ENCODE measurements around the gene MIGA1.
A peak's percentile ranks its signal among the peaks of the same experiment; 100 is the strongest.
"Not testable (repeated sequence)": the region's sequence is repeated elsewhere in the genome, so short reads cannot be mapped to it uniquely, and the experiment has no call there.

Gene MIGA1

GRCh38 chr1:77779529-77780281, at the start of gene MIGA1:
Gene MIGA1, plus strand, starts transcription at chr1:77779649. Its CDS starts 3,604 bp downstream, at chr1:77783253.
- DNase-seq, result peak; percentile 88

GRCh38 chr1:77732090-77732489, 47.4 kb upstream of the MIGA1 start:
- no peak for DNase-seq

- no peak for DNase-seq
Observed at GRCh38 chr1:77739235-77739634, 40.2 kb upstream of the MIGA1 start.

GRCh38 chr1:77741316-77741715, 38.1 kb upstream of the MIGA1 start:
- no peak for DNase-seq

- DNase-seq, result no peak
Observed at GRCh38 chr1:77742011-77742555, 37.4 kb upstream of the MIGA1 start.

GRCh38 chr1:77744576-77744975, 34.9 kb upstream of the MIGA1 start:
- DNase-seq, result no peak

- not testable (repeated sequence) for DNase-seq
Observed at GRCh38 chr1:77749489-77749888, 30.0 kb upstream of the MIGA1 start.

GRCh38 chr1:77756052-77756754, 23.2 kb upstream of the MIGA1 start:
- no peak for DNase-seq

GRCh38 chr1:77757066-77757584, 22.3 kb upstream of the MIGA1 start:
- DNase-seq, result no peak

- DNase-seq, result no peak
Observed at GRCh38 chr1:77757603-77758002, 21.8 kb upstream of the MIGA1 start.

- peak; percentile 92 for DNase-seq
Observed at GRCh38 chr1:77759071-77760028, 20.1 kb upstream of the MIGA1 start, which contains the start of gene USP33. Gene USP33, minus strand, starts transcription at chr1:77759852. Its CDS starts 18,155 bp downstream, at chr1:77741697.

GRCh38 chr1:77762072-77762476, 17.4 kb upstream of the MIGA1 start:
- no peak for DNase-seq

GRCh38 chr1:77768006-77768405, 11.4 kb upstream of the MIGA1 start:
- no peak for DNase-seq

GRCh38 chr1:77776007-77776700, 3.3 kb upstream of the MIGA1 start:
- DNase-seq, result no peak

- no peak for DNase-seq
Observed at GRCh38 chr1:77781683-77782082, 2.2 kb downstream of the MIGA1 start.

- no peak for DNase-seq
Observed at GRCh38 chr1:77783141-77783540, 3.7 kb downstream of the MIGA1 start.

- DNase-seq, result not testable (repeated sequence)
Observed at GRCh38 chr1:77786093-77786741, 6.8 kb downstream of the MIGA1 start.

- DNase-seq, result no peak
Observed at GRCh38 chr1:77794550-77794949, 15.1 kb downstream of the MIGA1 start.

GRCh38 chr1:77796695-77797405, 17.4 kb downstream of the MIGA1 start:
- no peak for DNase-seq

GRCh38 chr1:77797991-77798390, 18.5 kb downstream of the MIGA1 start:
- DNase-seq, result no peak

- no peak for DNase-seq
Observed at GRCh38 chr1:77802026-77802425, 22.6 kb downstream of the MIGA1 start.
